Measurements from ENCODE around the gene ABCA12.

The ABCA12 gene

GRCh38 chr2:214946949-214947348 is 191.5 kb downstream of the ABCA12 start:
- DNase-seq = no peak

GRCh38 chr2:214934006-214934405 is 204.4 kb downstream of the ABCA12 start:
- no peak for DNase-seq

GRCh38 chr2:214904634-214905033 is 233.8 kb downstream of the ABCA12 start:
- no peak for DNase-seq

GRCh38 chr2:214904176-214904575 is 234.2 kb downstream of the ABCA12 start:
- no peak for DNase-seq

- DNase-seq = no peak
Measured at GRCh38 chr2:214902286-214902685, 236.1 kb downstream of the ABCA12 start.

GRCh38 chr2:214899751-214900150 is 238.7 kb downstream of the ABCA12 start:
- DNase-seq = no peak

- DNase-seq = no peak
Measured at GRCh38 chr2:214896274-214896673, 242.2 kb downstream of the ABCA12 start.

- no peak for DNase-seq
Measured at GRCh38 chr2:214895469-214895868, 243.0 kb downstream of the ABCA12 start.

- no peak for DNase-seq
Measured at GRCh38 chr2:214889301-214889700, 249.1 kb downstream of the ABCA12 start.

- DNase-seq = no peak
Measured at GRCh38 chr2:214881647-214882202, 256.7 kb downstream of the ABCA12 start.
